ENCODE results near the gene HGFAC.

DNA sequence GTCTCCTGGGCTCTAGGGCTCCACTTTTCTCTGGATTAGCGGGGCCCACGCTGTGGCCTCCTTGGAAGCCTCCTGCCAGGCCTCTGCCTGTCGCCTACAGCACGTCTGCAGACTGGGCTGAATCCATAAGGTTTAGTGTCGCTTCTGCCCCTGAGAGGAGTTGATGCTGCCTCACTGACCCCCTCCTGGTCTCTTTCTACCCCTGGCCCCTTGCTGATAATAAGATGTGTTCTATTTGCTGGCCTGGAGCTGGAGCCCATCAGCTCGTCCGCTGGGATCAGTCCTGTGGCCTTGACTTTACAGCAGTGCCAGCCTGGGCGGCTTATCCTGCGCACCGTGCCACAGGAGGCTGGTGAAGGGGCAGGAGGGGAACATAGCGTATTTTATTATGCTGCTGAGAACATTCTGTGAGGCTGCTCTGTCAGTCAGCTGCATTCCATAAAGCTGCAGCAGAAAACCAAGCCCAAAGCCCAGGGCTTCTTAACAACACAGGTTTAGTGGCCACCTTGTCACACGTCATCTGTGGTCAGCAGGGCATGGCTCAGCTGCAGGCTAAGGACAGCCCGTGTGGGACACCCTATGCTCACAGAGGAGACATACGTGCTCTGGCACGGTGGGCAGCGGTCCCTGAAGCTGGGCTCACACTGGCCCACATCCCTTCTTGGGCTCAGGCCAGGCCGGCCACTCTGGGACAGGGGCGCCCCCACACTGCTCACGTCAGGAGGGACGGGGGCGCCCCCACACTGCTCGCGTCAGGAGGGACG lies 29.3 kb upstream of the HGFAC start:
- TF ChIP-seq RAD21 (IDR thresholded peaks at IDR 0.05; ENCODE audit: low read depth) (no peak), EP300 (IDR thresholded peaks at IDR 0.05; ENCODE audit: borderline replicate concordance) (no peak), EGR1 (IDR thresholded peaks at IDR 0.05) (no peak), TCF12 (IDR thresholded peaks at IDR 0.05; ENCODE audit: low read depth) (no peak), CEBPB (IDR thresholded peaks at IDR 0.05) (no peak), MAX (IDR thresholded peaks at IDR 0.05) (no peak), TEAD4 (IDR thresholded peaks at IDR 0.05) (no peak), YY1 (IDR thresholded peaks at IDR 0.05; ENCODE audit: low read depth) (no peak), TAF1 (IDR thresholded peaks at IDR 0.05; ENCODE audit: low read depth) (no peak), FOXM1 (IDR thresholded peaks at IDR 0.05; ENCODE audit: borderline replicate concordance, low read depth) (no peak), ZBTB7A (IDR thresholded peaks at IDR 0.05; ENCODE audit: low read depth) (no peak), CREB1 (IDR thresholded peaks at IDR 0.05; ENCODE audit: low read depth) (no peak), NFIC (IDR thresholded peaks at IDR 0.05) (no peak)
- TF ChIP-seq, protein P1, sequence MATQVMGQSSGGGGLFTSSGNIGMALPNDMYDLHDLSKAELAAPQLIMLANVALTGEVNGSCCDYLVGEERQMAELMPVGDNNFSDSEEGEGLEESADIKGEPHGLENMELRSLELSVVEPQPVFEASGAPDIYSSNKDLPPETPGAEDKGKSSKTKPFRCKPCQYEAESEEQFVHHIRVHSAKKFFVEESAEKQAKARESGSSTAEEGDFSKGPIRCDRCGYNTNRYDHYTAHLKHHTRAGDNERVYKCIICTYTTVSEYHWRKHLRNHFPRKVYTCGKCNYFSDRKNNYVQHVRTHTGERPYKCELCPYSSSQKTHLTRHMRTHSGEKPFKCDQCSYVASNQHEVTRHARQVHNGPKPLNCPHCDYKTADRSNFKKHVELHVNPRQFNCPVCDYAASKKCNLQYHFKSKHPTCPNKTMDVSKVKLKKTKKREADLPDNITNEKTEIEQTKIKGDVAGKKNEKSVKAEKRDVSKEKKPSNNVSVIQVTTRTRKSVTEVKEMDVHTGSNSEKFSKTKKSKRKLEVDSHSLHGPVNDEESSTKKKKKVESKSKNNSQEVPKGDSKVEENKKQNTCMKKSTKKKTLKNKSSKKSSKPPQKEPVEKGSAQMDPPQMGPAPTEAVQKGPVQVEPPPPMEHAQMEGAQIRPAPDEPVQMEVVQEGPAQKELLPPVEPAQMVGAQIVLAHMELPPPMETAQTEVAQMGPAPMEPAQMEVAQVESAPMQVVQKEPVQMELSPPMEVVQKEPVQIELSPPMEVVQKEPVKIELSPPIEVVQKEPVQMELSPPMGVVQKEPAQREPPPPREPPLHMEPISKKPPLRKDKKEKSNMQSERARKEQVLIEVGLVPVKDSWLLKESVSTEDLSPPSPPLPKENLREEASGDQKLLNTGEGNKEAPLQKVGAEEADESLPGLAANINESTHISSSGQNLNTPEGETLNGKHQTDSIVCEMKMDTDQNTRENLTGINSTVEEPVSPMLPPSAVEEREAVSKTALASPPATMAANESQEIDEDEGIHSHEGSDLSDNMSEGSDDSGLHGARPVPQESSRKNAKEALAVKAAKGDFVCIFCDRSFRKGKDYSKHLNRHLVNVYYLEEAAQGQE (IDR thresholded peaks at IDR 0.05; ENCODE audit: low read depth): no peak
